Large intestine (tissue), 3 donors: ENCODE results near the gene ATG16L2. TPM values are rescaled to one million over a fixed set of nuclear protein-coding genes. Genes with fewer than 3 reads are reported as not detected.
A peak's percentile ranks its signal among the peaks of the same experiment; 100 is the strongest.

ENCODE experiments used
- DNase-seq, 2 donors: peaks; one replicate each; pipeline versions ENCODE4 v3.0.0 to v3.0.0-alpha.2; 2013
- H3K27ac ChIP-seq: one replicate; pipeline ENCODE4 v1.5.1; 2013; ENCODE audit warnings: low read length
- H3K27me3 ChIP-seq: 2 replicates; pipeline ENCODE4 v1.6.1; 2013; ENCODE audit warnings: low read length; ENCODE audit not compliant: control insufficient read depth, insufficient read depth
- H3K36me3 ChIP-seq: 2 replicates; pipeline ENCODE4 v1.6.1; 2013; ENCODE audit warnings: low read length; ENCODE audit not compliant: control insufficient read depth, insufficient read depth
- H3K4me1 ChIP-seq: one replicate; pipeline ENCODE4 v1.6.1; 2013; ENCODE audit warnings: low read length; ENCODE audit not compliant: control insufficient read depth, insufficient read depth
- H3K4me3 ChIP-seq: one replicate; pipeline ENCODE4 v1.5.1; 2013; ENCODE audit warnings: low read length
- H3K9me3 ChIP-seq: one replicate; pipeline ENCODE4 v1.6.1; 2013; ENCODE audit warnings: mild to moderate bottlenecking, low read depth, low read length, moderate library complexity; ENCODE audit not compliant: control insufficient read depth
- WGBS: methylation state at CpG from one replicate; pipeline ENCODE4 v1.1.5; 2013; ENCODE audit warnings: low lambda C conversion rate; ENCODE audit not compliant: insufficient coverage; 5-methylcytosine and 5-hydroxymethylcytosine counted together
- polyA plus RNA-seq: library from polyadenylated mRNA; unstranded; fragments of 120-200 nt; gene quantifications from one replicate; pipeline ENCODE4 v1.2.1, GENCODE V29; 2013

ATG16L2 gene
- polyA plus RNA-seq, 1 donor: 47.5 TPM

DNA sequence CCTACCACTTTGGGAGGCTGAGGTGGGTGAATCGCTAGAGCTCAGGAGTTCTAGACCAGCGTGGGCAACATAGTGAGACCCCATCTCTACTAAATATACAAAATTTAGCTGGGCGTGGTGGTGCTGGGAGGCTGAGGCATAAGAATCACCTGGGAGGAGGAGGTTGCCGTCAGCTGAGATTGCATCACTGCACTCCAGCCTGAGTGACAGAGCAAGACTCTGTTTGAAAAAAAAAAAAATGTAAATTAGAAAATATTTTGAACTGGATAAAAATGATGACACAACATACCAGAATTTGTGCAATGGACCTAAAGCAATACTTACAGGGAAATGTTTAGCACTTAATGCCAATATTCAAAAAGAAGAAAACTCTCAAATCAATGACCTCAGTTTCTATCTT is 46.4 kb downstream of the ATG16L2 start:
- Histone ChIP-seq H3K9me3 (no peaks in the 10 kb centered on the region), H3K27me3 (no peaks in the 10 kb centered on the region), H3K4me3 (no peak overlapping the region), H3K27ac (no peak overlapping the region), H3K36me3 (peaks cover 2% of the 10 kb centered on the region), H3K4me1 (peaks cover 9% of the 10 kb centered on the region)
- WGBS: no CpG with 5 or more reads among the region's 4 CpGs
- DNase-seq: no peak

DNA sequence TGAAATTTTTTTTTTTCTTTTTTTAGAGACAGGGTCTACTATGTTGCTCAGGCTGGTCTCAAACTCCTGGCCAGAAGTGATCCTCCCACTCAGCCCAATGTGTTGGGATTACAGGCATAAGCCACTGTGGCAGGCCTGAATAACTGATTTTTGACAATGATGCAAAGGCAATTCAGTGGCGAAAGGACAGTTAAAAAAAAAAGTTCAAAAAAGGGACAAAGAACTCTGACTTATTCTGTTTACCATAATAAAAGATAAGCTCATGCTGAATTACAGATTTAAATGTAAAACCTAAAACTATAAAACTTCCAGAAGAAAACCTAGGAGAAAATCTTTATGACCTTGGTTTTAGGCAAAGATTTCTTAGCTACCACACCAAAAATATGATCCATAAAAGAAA is 48.9 kb downstream of the ATG16L2 start:
- Histone ChIP-seq H3K36me3 (peaks cover 3% of the 10 kb centered on the region), H3K9me3 (no peaks in the 10 kb centered on the region), H3K4me3 (no peak overlapping the region), H3K27ac (no peak overlapping the region), H3K27me3 (no peaks in the 10 kb centered on the region), H3K4me1 (no peaks in the 10 kb centered on the region)
- 100% methylated on average over 1 of the region's 1 CpG for WGBS
- DNase-seq: no peak

DNA sequence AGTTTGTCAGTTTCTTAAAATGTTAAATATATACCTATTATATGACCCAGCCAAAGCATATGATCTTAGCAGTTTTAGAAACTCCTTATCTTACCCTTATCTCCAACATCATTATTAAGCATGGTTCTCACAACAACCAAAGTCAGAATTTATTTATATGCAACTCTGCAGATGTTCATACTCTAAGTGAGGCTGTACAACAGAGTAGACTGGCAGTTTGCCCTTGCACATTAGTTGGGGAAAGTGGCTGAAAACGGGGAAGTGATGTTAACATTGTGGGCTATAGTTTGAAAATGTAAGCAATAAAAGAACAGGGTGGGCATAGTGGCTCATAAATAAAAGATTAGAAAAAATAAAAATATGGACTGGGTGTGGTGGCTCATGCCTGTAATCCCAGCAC is 49.7 kb downstream of the ATG16L2 start:
- H3K9me3 ChIP-seq: no peaks in the 10 kb centered on the region
- H3K27ac ChIP-seq: no peak overlapping the region
- no peak overlapping the region for H3K4me3 ChIP-seq
- no peak for DNase-seq
- H3K27me3 ChIP-seq: no peaks in the 10 kb centered on the region
- no peaks in the 10 kb centered on the region for H3K4me1 ChIP-seq
- WGBS: 86% methylated on average over 1 of the region's 1 CpG
- H3K36me3 ChIP-seq: peaks cover 5% of the 10 kb centered on the region

GRCh38 chr11:72864702-72865655 is 50.8 kb downstream of the ATG16L2 start:
- no peak overlapping the region for H3K27ac ChIP-seq

GRCh38 chr11:72867970-72868369 is 53.8 kb downstream of the ATG16L2 start:
- Histone ChIP-seq H3K4me1 (peaks cover 9% of the 10 kb centered on the region), H3K4me3 (no peak overlapping the region), H3K36me3 (peaks cover 3% of the 10 kb centered on the region), H3K27me3 (no peaks in the 10 kb centered on the region), H3K27ac (no peak overlapping the region), H3K9me3 (no peaks in the 10 kb centered on the region)
- DNase-seq: no peak
- no CpG with 5 or more reads among the region's 5 CpGs for whole genome bisulfite sequencing

More at GRCh38 chr11:72864702-72865655, 50.8 kb downstream of the ATG16L2 start:
- Histone ChIP-seq H3K36me3 (peaks cover 4% of the 10 kb centered on the region), H3K9me3 (no peaks in the 10 kb centered on the region), H3K27me3 (no peaks in the 10 kb centered on the region), H3K4me1 (peaks cover 6% of the 10 kb centered on the region), H3K4me3 (no peak overlapping the region)
- no peak for DNase-seq
- WGBS: 89% methylated on average over 3 of the region's 5 CpGs

DNA sequence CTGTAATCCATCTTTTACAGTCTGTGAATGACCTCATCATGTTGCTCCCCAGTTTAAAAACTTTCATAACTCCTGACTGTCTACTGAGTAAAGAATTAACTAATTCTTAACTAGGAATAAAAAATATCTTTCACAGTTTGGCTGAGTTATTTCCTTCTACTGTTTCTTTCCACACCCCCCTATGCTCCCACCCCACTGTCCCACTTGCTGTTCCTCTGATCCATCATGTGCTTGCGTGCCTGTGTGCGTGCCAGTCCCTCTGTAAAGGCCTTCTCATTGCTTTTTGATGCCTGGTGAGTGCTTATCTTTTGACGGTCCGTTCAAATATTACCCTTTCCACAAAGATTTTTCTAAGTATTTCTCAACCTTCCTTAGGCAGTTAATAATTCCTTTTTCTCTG is 55.6 kb downstream of the ATG16L2 start:
- no peaks in the 10 kb centered on the region for H3K27me3 ChIP-seq
- peak overlapping the region; percentile 67 for H3K27ac ChIP-seq
- peaks cover 9% of the 10 kb centered on the region for H3K4me1 ChIP-seq
- H3K36me3 ChIP-seq: peaks cover 3% of the 10 kb centered on the region
- no CpG with 5 or more reads among the region's 4 CpGs for WGBS
- DNase-seq: peak in 1 of 2 donors; percentile 56
- no peaks in the 10 kb centered on the region for H3K9me3 ChIP-seq
- H3K4me3 ChIP-seq: no peak overlapping the region

DNA sequence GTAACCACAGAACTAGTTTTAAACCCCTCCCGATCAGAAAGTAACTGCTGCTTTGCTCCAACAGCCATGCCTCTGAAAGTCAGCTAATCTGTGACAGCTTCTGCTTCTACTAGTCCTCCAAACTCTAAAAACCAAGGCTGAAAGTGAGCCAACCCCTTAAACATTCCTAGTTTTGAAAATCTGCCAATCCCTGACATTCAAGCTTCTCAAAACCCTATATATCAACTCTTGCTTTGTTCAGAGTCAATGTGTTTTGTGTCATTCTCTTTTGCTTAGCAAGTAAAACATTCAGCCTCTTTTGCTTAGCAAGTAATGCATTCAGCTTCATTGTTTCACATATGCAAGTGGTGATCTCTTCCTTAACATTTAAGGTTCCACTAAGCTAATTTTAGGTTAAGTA is 56.9 kb downstream of the ATG16L2 start:
- DNase-seq: no peak

GRCh38 chr11:72872012-72872411 is 57.8 kb downstream of the ATG16L2 start:
- no CpG with 5 or more reads among the region's 1 CpG for WGBS
- Histone ChIP-seq H3K9me3 (no peaks in the 10 kb centered on the region), H3K27me3 (no peaks in the 10 kb centered on the region), H3K4me3 (no peak overlapping the region), H3K36me3 (peaks cover 13% of the 10 kb centered on the region), H3K27ac (no peak overlapping the region), H3K4me1 (peaks cover 9% of the 10 kb centered on the region)
- DNase-seq: no peak

More for the DNA sequence above, 56.9 kb downstream of the ATG16L2 start:
- H3K4me3 ChIP-seq: no peak overlapping the region
- H3K27ac ChIP-seq: no peak overlapping the region
- no peaks in the 10 kb centered on the region for H3K27me3 ChIP-seq
- H3K9me3 ChIP-seq: no peaks in the 10 kb centered on the region
- peaks cover 11% of the 10 kb centered on the region for H3K36me3 ChIP-seq
- no CpG with 5 or more reads among the region's 1 CpG for WGBS
- peaks cover 9% of the 10 kb centered on the region for H3K4me1 ChIP-seq

- peaks cover 6% of the 10 kb centered on the region for H3K9me3 ChIP-seq
- peaks cover 10% of the 10 kb centered on the region for H3K36me3 ChIP-seq
- DNase-seq: no peak
- H3K27ac ChIP-seq: no peak overlapping the region
- H3K4me3 ChIP-seq: no peak overlapping the region
- no peaks in the 10 kb centered on the region for H3K27me3 ChIP-seq
- H3K4me1 ChIP-seq: no peaks in the 10 kb centered on the region
- no CpG with 5 or more reads among the region's 1 CpG for WGBS
Measured at GRCh38 chr11:72875736-72876135, 61.5 kb downstream of the ATG16L2 start.

GRCh38 chr11:72876147-72876546 is 61.9 kb downstream of the ATG16L2 start:
- peaks cover 6% of the 10 kb centered on the region for H3K9me3 ChIP-seq
- WGBS: no CpG with 5 or more reads among the region's 3 CpGs
- no peak overlapping the region for H3K27ac ChIP-seq
- peaks cover 10% of the 10 kb centered on the region for H3K36me3 ChIP-seq
- H3K4me1 ChIP-seq: no peaks in the 10 kb centered on the region
- no peak overlapping the region for H3K4me3 ChIP-seq
- H3K27me3 ChIP-seq: no peaks in the 10 kb centered on the region
- DNase-seq: no peak
